DMS153 (cell line): Measurements from ENCODE around the gene TUBA8.

Experiments
- DNase-seq: peaks from one replicate; lab custom pipeline; 2025; lab: John Stamatoyannopoulos, UW

TUBA8 gene

GRCh38 chr22:18077087-18077638 is 33.4 kb upstream of the TUBA8 start:
- no peak for DNase-seq

GRCh38 chr22:18077639-18078328 is 32.8 kb upstream of the TUBA8 start, which contains the start of gene PEX26:
TSS of gene PEX26 (plus strand) at chr22:18077990. CDS start at chr22:18078377, 387 bp downstream.
- DNase-seq, result peak; percentile 88

- no peak for DNase-seq
These were observed 32.1 kb upstream of the TUBA8 start for GRCh38 chr22:18078329-18079041.

GRCh38 chr22:18079706-18080233 is 30.8 kb upstream of the TUBA8 start:
- no peak for DNase-seq

GRCh38 chr22:18081416-18081815 is 29.2 kb upstream of the TUBA8 start:
- no peak for DNase-seq

GRCh38 chr22:18082467-18082866 is 28.1 kb upstream of the TUBA8 start:
- DNase-seq, result no peak

GRCh38 chr22:18083406-18083805 is 27.2 kb upstream of the TUBA8 start:
- no peak for DNase-seq

GRCh38 chr22:18085188-18085587 is 25.4 kb upstream of the TUBA8 start:
- DNase-seq, result no peak

GRCh38 chr22:18087350-18087855 is 23.2 kb upstream of the TUBA8 start:
- DNase-seq, result no peak

- DNase-seq, result no peak
These were observed 21.6 kb upstream of the TUBA8 start for GRCh38 chr22:18088825-18089568.

- DNase-seq, result no peak
These were observed 20.3 kb upstream of the TUBA8 start for GRCh38 chr22:18090286-18090685.

GRCh38 chr22:18091478-18091877 is 19.1 kb upstream of the TUBA8 start:
- no peak for DNase-seq

GRCh38 chr22:18091916-18092526 is 18.6 kb upstream of the TUBA8 start:
- no peak for DNase-seq

- DNase-seq, result no peak
These were observed 16.9 kb upstream of the TUBA8 start for GRCh38 chr22:18093661-18094060.

GRCh38 chr22:18095101-18095805 is 15.4 kb upstream of the TUBA8 start:
- no peak for DNase-seq

- no peak for DNase-seq
These were observed 13.8 kb upstream of the TUBA8 start for GRCh38 chr22:18096823-18097222.

GRCh38 chr22:18100781-18101180 is 9.8 kb upstream of the TUBA8 start:
- DNase-seq, result no peak

- no peak for DNase-seq
These were observed 9.1 kb upstream of the TUBA8 start for GRCh38 chr22:18101536-18101935.

- no peak for DNase-seq
These were observed 6.9 kb upstream of the TUBA8 start for GRCh38 chr22:18103527-18104269.

GRCh38 chr22:18104566-18104965 is 6.0 kb upstream of the TUBA8 start:
- peak; percentile 22 for DNase-seq
